HG02763 (cell line): Measurements from ENCODE around the gene COL12A1.

ENCODE experiments used
- ATAC-seq: cut with Tn5 transposase; IDR thresholded peaks from one replicate; pipeline ENCODE4 v1.9.1; 2021; ENCODE audit warnings: mild to moderate bottlenecking, moderate library complexity; ENCODE audit not compliant: unreplicated experiment

The COL12A1 gene

DNA sequence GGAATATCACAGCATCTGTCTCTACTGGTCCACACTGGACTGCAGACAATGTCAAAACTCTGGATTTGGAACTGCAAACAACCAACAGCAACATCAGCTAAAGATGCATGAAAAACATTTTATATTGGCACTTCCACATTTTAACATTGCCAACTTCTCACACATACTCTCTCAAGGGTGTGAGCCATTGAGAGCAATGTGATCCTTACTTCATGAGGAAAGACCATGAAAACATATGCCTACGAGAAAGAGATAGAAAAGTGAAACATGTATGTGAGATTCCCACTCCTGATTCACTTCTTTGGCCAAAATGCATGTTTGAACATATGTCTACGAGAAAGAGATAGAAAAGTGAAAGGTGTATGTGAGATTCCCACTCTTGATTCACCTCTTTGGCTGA lies 99.4 kb downstream of the COL12A1 start:
- ATAC-seq, result no peak

DNA sequence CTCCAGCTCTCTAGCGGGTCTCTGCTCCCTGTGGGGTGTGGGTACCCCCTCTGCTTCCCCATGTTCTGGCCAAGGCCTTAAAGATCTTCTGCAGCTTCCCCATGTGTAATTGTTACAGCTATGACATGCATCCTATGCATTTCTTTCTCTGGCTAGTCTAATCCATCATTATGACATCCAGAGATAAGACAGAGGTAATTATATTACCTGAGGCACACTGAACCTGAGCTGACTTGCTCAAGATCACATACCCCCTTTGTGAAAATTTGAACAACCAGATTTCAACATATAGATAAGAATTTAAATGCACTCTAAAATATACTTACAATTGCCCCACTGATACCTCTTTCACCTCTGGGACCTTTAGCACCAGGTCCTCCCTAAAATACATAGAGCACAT lies 102.4 kb downstream of the COL12A1 start:
- no peak for ATAC-seq

DNA sequence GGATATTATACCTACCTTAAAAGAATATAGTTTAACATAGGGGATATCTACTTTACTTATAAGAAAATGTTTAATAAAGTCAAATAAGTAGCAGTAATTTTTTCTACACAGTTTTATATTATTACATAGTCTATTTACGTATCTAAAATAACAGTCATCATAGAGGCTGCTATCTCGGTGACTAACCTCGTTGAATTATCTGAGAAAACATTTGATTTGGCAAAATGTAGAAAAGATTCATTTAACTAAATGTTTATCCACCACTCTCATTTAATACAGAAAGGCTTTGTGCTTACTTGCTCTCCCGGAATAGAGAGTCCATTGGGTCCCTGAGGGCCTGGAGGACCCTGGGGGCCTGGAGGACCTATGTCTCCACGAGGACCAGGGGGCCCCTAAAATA lies 103.6 kb downstream of the COL12A1 start:
- ATAC-seq, result no peak

DNA sequence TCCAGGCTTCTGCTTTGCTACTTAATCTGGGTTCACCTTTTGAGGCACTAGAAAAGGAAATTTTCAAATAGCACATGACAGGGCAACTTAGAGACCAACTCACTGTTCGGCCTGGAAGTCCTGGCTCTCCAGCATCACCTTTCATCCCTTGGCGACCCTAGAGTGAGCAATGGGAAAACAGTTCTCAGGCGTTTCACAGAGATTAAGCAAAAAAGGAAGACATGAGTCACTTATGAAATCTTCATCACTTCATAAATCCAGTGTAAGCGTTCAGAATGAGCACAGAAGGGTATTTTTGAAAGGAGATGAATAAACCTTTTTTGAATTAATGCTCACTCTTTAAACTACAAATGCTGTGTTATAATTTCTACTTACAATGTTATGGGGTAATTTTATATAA lies 104.0 kb downstream of the COL12A1 start:
- no peak for ATAC-seq

DNA sequence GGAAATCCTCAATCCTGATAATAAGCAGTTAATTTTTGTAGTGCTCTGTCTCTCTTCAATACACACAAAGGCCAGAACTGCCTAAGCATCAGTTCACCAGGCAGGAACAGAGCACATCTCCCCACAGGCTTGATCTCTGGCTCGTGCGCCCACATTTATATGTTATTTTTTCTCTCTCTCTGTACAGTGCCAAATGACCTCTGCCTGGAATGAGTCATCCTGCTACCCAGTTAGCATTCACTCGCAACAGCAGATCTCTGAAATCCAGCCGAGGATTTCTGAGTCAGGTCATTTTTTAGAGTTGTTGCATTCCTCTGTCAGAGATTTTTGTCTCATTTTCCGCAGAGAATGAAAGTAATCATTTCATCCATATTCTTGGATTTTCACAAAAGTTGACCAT lies 107.1 kb downstream of the COL12A1 start:
- no peak for ATAC-seq

DNA sequence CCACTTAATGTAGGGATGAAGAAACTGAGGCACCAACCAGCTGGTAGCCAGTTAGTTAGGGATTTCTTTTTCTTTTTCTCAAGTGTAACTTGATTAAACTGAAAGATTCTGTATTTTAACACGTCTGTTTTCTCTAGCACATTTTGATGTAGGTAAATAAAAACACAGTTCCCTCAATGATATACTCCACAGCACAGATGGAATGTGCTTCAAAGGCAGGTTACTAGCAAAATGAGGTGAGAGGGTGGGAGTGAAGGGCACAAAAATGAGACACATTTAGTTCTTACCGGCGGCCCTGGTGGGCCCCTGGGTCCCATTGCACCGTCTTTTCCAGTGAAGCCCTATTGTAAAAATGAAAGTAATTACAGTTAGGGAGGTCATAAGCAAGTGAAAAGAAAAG lies 108.9 kb downstream of the COL12A1 start:
- ATAC-seq, result no peak

DNA sequence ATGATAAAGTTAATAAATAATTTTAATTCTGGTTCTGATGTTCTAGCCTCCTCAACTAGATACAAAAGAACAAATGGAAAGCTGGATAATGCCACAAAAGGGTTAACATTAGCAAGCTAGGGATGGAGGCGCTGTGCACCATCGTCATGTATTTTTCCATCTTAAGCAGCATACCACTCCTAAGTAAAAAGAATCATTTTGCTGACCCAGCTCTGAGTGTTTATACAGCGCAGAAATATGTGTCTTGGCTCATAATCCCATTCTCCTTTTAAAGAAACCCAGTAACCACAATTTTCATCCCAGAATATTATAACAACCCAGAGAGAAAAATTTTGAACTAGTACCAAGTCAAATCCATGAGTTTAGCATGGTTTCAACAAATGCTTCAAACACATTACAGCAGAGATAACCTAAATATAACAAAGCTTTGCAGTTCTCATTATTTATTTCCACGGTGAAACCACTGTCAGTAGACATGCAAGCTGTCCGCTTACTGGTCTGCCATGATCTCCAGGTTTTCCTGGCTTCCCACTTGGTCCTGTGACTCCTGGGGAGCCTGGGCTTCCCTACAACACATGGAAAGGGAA lies 111.1 kb downstream of the COL12A1 start:
- no peak for ATAC-seq

DNA sequence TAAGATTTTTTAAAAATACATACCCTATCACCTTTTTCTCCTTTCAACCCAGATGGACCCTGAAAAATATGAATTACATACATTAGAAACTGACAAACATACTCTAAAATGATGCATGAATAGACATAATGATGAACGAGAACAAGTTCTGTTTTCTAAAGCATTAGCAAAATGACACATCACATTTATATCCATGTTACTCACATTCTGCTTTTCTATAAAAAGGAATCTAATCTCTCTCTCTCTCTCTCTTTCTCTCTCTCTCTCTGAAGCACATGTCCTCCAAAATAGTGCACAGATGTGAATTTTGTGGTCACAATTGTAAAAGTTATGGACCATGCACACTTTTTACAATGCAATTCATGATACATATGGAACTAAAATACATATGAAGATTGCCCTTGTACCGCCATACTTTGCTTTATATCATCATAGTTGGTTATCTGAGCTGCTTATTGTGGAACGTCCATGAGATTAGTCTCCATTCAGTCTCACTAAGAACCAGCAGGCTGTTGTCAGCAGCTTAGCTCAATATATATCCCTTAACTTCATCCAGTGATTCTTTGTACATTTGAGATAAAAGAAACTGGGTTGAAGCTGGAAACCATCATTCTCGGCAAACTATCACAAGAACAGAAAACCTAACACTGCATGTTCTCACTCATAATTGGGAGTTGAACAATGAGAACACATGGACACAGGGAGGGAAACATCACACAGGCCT lies 114.2 kb downstream of the COL12A1 start:
- ATAC-seq, result no peak

DNA sequence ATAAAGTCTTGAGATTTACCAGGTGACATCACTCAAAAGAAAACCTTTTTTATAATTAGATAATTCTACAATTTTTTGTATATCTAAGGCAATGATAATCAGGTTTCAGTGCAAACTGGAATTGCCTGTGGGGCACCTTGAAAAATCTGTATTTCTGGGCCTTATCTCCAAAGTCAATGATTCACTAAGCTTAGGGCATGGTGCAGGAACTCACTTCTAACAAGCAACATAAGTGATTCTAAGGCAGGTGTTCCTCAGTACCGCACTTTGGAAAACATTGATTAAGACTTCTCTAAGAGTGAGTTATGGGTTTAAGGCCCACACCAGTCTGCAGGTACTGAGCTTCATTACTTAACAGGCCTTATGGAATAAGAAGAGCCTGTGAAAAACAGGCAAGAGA lies 115.3 kb downstream of the COL12A1 start:
- ATAC-seq, result no peak

DNA sequence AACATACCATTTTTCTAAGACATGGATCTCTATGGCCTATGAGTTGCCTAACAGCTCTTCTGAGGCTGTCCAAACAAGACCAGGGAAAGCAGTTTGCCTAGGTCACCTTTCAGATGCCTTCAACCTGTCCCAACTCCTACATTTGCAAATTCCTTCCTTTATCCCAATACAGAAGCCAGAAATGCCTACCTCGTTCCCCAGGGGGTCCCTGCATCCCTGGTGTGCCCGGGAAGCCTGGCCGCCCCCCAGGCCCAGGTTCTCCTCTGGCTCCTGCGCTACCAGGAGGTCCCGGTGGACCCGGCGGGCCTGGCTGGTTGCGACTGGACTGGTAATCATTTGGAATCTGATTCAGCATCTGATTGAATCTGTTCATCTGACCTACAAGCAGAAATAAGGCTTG lies 115.9 kb downstream of the COL12A1 start:
- ATAC-seq, result no peak

DNA sequence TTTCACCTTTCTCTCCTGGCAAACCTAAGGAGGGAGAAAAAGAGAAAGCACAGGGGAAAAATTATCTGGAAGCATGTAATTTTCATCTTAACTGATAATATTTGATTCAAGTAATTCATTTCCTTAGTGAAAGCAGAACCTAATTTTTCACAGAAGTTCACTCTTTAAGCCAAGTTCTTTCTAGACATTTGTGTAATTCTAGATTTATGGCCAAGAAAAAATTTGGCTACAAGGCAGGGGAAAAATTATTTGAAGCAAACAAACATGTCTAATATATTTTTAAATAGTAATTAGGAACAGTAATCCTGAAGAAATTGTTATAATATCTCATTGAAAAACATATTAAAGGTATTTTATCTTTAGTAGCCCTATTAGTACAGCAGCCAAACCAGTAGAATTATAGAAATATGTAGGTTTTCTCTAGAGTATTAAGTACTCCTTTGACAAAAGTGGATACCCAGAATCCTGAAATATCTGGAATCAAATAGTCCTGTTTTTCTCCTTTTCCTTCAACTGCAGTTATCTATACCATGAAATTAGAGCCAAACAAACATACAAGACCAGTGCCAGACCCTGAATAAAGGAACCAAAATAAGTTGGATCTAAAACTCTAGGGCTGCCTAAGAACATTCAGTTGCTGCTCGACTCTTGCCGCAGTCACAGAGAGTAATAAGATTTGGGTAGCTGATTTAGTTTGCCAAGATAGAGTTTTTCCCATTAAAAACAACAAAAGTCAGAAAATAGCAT lies 116.5 kb downstream of the COL12A1 start:
- ATAC-seq, result no peak

DNA sequence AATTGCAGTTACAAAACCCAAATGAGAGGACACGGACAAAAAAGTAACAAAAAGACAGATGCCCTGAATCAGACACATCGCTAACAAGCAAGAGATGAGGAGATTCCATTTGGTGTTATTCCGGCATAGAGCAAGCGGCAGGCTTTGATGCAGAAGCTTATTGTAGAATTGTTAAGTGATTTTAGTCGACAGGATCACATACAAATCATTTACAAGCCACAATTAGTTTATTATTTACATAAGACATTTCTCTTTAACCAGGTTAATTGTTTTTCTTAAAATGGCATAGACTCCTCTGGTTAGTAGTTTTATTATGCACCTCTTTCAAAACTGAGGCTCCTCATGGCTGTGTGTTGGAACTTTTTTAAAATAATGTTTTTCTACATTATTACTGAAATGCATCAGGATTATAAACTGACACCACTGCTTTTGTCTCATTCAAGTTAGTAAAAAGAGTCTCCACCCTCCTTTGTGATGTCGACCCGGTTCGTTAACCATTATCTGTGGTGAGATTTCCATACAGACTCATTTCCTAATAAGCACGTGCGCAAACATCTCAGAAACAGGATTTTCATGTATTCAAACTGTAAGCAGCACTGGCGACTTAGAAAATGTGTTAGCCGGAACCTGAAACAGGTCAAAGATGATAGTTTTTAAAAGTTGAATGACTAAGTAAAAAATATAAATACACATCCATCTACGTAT lies 119.8 kb downstream of the COL12A1 start:
- ATAC-seq, result no peak

DNA sequence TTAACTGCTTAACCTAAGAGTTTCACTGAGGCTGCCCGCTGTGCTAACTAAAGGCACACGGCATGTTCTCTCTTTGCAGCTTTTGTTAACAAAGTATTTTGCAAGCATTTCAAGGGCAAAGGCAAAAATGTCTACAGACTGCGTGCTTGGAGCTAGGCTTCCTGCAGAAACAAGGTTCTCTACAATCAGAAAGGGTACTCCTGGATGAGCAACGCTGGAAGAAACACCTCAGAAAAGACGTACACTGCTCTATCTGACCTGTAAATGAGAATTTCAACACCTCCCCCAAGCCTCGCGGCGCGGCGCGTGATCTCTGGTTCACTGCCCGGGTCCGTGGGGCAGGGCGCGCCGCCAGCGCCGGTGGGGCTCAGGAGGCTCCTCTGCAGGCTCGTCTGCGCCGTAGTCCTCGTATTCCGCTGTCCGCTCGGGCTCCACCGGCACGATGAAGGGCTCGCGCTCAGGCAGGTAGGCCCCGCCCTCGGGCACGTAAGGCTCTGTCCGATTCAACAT lies 120.9 kb downstream of the COL12A1 start:
- no peak for ATAC-seq

DNA sequence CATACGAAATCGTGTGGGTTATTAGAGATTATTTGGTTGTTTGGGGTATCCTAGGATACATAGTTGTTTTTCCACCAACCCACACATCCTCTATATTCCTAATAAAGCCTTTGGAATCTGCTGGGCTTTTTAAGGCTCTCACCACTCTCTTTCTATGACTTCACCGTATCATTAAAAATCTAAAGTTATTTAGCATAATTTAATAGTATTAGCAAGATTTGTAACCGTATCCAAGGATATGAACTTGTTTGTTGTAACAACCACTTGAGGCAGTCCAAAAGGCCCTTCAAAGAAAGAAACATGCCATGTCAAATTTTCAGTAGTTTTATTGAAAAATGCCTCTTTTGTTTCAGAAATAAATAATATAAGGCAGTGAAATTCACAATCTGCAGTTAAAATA lies 121.8 kb downstream of the COL12A1 start:
- no peak for ATAC-seq

DNA sequence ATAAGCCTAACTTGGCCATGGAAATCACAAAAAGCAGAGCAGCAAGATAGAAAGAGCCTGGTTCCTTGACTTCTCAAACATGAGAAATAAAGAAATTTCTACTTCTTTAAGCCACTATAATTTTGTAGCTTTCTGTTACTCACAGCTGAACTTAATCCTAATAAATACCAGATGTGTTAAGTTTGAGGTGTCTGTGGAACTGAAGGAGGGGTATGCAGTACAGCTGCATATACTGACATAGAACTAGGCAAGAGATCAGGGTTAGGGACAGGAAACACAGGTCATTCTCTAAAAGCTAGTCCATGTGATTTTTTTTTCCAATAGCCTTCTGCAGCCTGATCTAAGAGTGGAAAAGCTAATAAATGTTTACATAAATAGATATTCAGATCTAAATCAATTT lies 123.9 kb downstream of the COL12A1 start:
- no peak for ATAC-seq

DNA sequence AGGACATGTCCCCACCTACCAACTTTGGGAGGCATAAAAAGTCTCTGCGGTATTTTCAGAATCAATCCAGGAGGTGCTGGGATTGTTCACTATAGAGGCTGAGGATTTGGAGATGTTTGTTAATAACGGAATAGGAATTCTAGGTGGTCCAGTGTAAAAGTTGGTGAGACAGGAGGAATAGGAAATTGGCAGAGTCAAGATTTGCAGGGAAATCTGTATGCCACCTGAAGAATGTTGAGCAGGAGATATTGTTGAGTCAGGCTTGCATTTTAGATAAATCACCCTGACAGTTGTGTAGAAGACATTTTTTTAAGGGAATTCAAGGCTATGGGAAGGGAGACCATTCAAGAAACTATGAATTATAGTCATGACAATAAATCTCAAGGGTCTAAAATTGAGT lies 124.8 kb downstream of the COL12A1 start:
- ATAC-seq, result no peak

DNA sequence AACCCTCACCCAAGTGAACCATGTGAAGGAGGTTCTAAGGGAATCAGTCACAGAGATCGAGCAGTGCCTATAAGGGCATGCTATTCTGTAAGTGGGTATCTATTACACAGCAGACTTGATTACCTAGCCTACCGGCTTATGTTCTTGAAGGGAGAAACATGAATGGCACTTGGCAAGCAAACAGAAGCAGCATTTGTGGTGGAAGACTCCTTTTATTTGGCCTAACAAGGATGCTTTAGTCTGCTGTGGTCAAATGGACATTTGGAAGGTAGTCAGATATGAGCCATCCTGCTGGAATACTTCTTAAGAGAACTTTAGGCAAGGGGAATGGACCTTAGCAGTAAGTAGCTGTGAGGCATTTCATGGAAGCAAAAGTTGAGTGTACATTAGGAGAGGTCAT lies 126.3 kb downstream of the COL12A1 start:
- no peak for ATAC-seq

DNA sequence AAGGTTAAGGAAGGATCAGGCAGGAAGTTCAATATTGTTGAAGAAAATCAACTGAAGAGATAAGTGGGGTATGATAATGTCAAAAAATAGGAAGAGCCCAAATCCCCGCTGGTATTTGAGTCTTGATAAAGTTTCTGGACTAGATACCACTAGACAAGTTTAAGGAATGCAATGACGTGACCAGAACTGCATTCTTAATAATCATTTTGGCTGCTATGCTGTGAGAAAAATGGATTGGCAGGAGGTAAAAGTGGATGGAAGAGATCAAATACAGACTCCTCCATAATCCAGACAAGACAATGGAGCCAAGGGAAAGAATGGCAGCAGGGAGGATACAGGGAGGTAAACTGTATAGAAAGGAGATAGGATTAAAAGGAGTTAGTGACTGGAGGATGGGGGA lies 128.2 kb downstream of the COL12A1 start:
- no peak for ATAC-seq

DNA sequence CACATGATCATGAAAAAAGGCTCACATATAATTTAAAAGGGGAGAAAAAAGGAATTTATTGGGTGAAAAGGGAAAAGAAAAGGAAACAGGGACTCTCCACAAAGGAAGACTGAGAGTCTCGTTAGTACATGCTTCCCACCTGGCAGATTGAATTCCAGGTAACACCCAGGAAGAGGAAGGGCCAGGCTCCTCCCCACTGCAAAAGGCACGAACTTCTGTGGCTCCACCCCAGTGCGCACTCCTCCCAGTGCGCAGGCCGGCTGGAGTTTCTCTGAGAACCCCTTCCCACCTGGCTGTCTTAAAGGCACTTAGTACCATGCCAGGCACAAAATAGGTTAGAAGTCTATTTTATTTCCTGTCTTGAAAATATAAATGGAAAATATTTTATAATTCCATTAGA lies 129.8 kb downstream of the COL12A1 start:
- no peak for ATAC-seq

DNA sequence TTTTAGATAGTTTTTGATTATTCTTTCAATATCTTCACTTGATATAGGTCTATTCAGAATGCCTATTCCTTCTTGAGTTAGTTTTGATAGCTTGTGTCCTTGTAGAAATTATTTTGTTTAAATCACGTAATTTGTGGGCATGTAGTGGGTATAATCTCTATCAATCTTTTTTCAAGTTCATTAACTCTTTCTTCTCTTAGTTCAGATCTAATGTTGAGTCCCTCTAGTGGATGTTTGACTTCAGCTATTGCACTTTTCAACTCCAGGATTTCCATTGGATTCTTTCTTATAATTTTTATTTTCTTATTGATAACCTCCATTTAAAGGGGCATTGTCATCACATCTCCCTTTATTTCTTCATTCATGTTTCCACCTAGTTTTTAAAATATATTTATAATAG lies 135.6 kb downstream of the COL12A1 start:
- no peak for ATAC-seq

DNA sequence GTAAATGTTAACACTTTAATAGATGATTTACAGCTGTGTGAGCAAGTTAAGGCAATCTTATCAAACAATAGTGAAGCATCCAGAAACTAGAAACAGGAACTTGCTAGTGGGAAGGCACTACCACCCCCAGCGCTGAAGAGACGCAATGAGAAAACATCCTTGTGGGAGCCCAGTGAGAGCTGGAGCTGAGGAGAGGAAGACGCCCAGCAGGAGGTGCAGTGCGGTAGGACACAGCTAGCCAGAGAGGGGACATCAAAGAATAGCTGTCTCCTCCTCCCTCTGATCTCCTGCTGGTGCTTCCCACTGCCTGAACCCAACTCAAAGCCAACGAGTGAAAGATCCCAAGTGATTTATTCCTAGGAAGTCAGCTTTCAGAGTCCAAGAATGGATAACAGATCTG lies 140.3 kb downstream of the COL12A1 start:
- no peak for ATAC-seq

DNA sequence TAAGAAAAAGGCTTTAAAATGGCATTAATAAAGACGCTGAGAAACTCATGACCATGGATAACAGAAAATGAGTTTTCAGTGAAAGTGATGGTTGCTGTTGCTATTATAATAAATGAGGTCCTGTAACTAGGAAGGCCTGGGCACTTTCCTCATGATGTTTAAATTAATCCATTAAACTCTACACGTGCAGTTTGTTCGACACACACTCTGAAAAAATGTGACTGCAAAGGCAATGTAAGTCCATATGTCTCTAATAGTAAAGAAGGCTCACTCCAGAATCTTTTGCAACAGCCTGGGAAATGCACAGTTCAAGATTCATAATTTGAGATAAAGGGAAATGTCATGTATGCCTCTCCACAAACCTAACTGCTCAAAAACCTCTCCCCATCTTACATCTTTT lies 153.4 kb downstream of the COL12A1 start:
- ATAC-seq, result no peak
